Subcutaneous abdominal adipose tissue (tissue), 5 donors: Measurements from ENCODE around the gene ORC6.
A peak's percentile ranks its signal among the peaks of the same experiment; 100 is the strongest.
"Not testable (repeated sequence)": the region's sequence is repeated elsewhere in the genome, so short reads cannot be mapped to it uniquely, and the experiment has no call there.

Experiments used
- H3K27ac ChIP-seq: one replicate; pipeline ENCODE4 v1.7.0; 2013; ENCODE audit warnings: low read depth, mild to moderate bottlenecking, inconsistent platforms, low read length, moderate library complexity
- H3K27me3 ChIP-seq, 5 donors: one replicate each; pipeline ENCODE4 v1.7.0; 2013; ENCODE audit warnings: low read length in 5 of 5, inconsistent platforms in 1 of 5; ENCODE audit not compliant: control insufficient read depth in 5 of 5, insufficient read depth in 4 of 5
- H3K36me3 ChIP-seq, 5 donors: one replicate each; pipeline ENCODE4 v1.7.0; 2013; ENCODE audit warnings: low read length in 5 of 5; ENCODE audit not compliant: control insufficient read depth in 5 of 5, insufficient read depth in 5 of 5
- H3K4me1 ChIP-seq, 5 donors: one replicate each; pipeline ENCODE4 v1.7.0; 2013; ENCODE audit warnings: low read length in 5 of 5, mild to moderate bottlenecking in 3 of 5, moderate library complexity in 1 of 5; ENCODE audit not compliant: control insufficient read depth in 5 of 5, insufficient read depth in 5 of 5
- H3K4me3 ChIP-seq, 5 donors: one replicate each; pipeline ENCODE4 v1.7.0; 2013; ENCODE audit warnings: low read length in 5 of 5, low read depth in 1 of 5
- H3K9ac ChIP-seq, 5 donors: one replicate each; pipeline ENCODE4 v1.7.0; 2013; ENCODE audit warnings: low read length in 5 of 5, mild to moderate bottlenecking in 4 of 5, moderate library complexity in 3 of 5
- H3K9me3 ChIP-seq, 5 donors: one replicate each; pipeline ENCODE4 v1.7.0; 2013; ENCODE audit warnings: low read length in 5 of 5; ENCODE audit not compliant: control insufficient read depth in 5 of 5
- donor health status: healthy.
- donor health status: healthy.
- donor health status: healthy.
- donor health status: healthy.
- donor health status: healthy.

The ORC6 gene

GRCh38 chr16:46681867-46682266 is 7.6 kb upstream of the ORC6 start:
- H3K27me3 ChIP-seq, H3K9ac ChIP-seq, H3K4me3 ChIP-seq, H3K4me1 ChIP-seq, H3K9me3 ChIP-seq, H3K27ac ChIP-seq: not testable (repeated sequence)
- peaks cover 19 to 30% (median 24%) of the 10 kb centered on the region in 5 donors for H3K36me3 ChIP-seq

GRCh38 chr16:46686815-46687473 is 2.5 kb upstream of the ORC6 start:
- peak overlapping the region in 2 of 5 donors; percentile 37 to 87 for H3K9ac ChIP-seq
- no peaks in the 10 kb centered on the region for H3K9me3 ChIP-seq
- peaks cover 0 to 4% (median 0%) of the 10 kb centered on the region in 5 donors for H3K36me3 ChIP-seq
- H3K4me1 ChIP-seq: peaks cover 0 to 35% (median 30%) of the 10 kb centered on the region in 5 donors
- no peaks in the 10 kb centered on the region for H3K27me3 ChIP-seq
- peak overlapping the region; percentile 30 to 97 (median 89) for H3K4me3 ChIP-seq
- H3K27ac ChIP-seq: no peak overlapping the region

GRCh38 chr16:46687486-46687885 is 2.0 kb upstream of the ORC6 start:
- peak overlapping the region in 4 of 5 donors; percentile 37 to 94 (median 89) for H3K9ac ChIP-seq
- peak overlapping the region; percentile 30 to 97 (median 89) for H3K4me3 ChIP-seq
- no peaks in the 10 kb centered on the region for H3K36me3 ChIP-seq
- no peaks in the 10 kb centered on the region for H3K9me3 ChIP-seq
- H3K27me3 ChIP-seq: no peaks in the 10 kb centered on the region
- H3K4me1 ChIP-seq: peaks cover 0 to 35% (median 30%) of the 10 kb centered on the region in 5 donors
- H3K27ac ChIP-seq: no peak overlapping the region

- peak overlapping the region; percentile 88 to 99 (median 95) for H3K4me3 ChIP-seq
- peak overlapping the region; percentile 51 to 94 (median 91) for H3K9ac ChIP-seq
- peaks cover 0 to 35% (median 30%) of the 10 kb centered on the region in 5 donors for H3K4me1 ChIP-seq
These were observed 1.3 kb upstream of the ORC6 start for GRCh38 chr16:46688101-46688653.

GRCh38 chr16:46688654-46689364 is 650 bp upstream of the ORC6 start, which contains the start of gene VPS35:
Gene VPS35, minus strand, starts transcription at chr16:46689178. Its CDS starts 45 bp downstream, at chr16:46689133.
- Histone ChIP-seq H3K27me3 (no peaks in the 10 kb centered on the region), H3K27ac (peak within 1 kb of the TSS; percentile 91), H3K4me3 (peak within 1 kb of the TSS; percentile 88 to 99 (median 95)), H3K9ac (peak within 1 kb of the TSS; percentile 51 to 94 (median 91)), H3K9me3 (no peaks in the 10 kb centered on the region), H3K4me1 (peaks cover 0 to 35% (median 30%) of the 10 kb centered on the region in 5 donors), H3K36me3 (no peaks in the 10 kb centered on the region)

More at GRCh38 chr16:46688101-46688653, 1.3 kb upstream of the ORC6 start:
- Histone ChIP-seq H3K27me3 (no peaks in the 10 kb centered on the region), H3K36me3 (no peaks in the 10 kb centered on the region), H3K9me3 (no peaks in the 10 kb centered on the region), H3K27ac (peak overlapping the region; percentile 91)

- H3K36me3 ChIP-seq: no peaks in the 10 kb centered on the region
- H3K4me3 ChIP-seq: peak overlapping the region; percentile 87 to 99 (median 95)
- peaks cover 0 to 35% (median 28%) of the 10 kb centered on the region in 5 donors for H3K4me1 ChIP-seq
- H3K27me3 ChIP-seq: no peaks in the 10 kb centered on the region
- H3K27ac ChIP-seq: peak overlapping the region; percentile 91
- H3K9me3 ChIP-seq: no peaks in the 10 kb centered on the region
- H3K9ac ChIP-seq: peak overlapping the region in 4 of 5 donors; percentile 72 to 94 (median 91)
These were observed 1.1 kb downstream of the ORC6 start for GRCh38 chr16:46690281-46691178.

GRCh38 chr16:46691726-46692125 is 2.3 kb downstream of the ORC6 start:
- Histone ChIP-seq H3K9ac (no peak overlapping the region), H3K27ac (no peak overlapping the region), H3K9me3 (no peaks in the 10 kb centered on the region), H3K36me3 (no peaks in the 10 kb centered on the region), H3K4me3 (no peak overlapping the region), H3K4me1 (peaks cover 0 to 32% (median 28%) of the 10 kb centered on the region in 5 donors), H3K27me3 (no peaks in the 10 kb centered on the region)

GRCh38 chr16:46693598-46693997 is 4.1 kb downstream of the ORC6 start:
- Histone ChIP-seq H3K9ac (no peak overlapping the region), H3K27ac (no peak overlapping the region), H3K27me3 (no peaks in the 10 kb centered on the region), H3K9me3 (no peaks in the 10 kb centered on the region), H3K36me3 (no peaks in the 10 kb centered on the region), H3K4me1 (peaks cover 0 to 13% (median 10%) of the 10 kb centered on the region in 5 donors), H3K4me3 (no peak overlapping the region)

- no peak overlapping the region for H3K9ac ChIP-seq
- H3K27ac ChIP-seq: no peak overlapping the region
- H3K9me3 ChIP-seq: no peaks in the 10 kb centered on the region
- no peaks in the 10 kb centered on the region for H3K36me3 ChIP-seq
- no peak overlapping the region for H3K4me3 ChIP-seq
- H3K27me3 ChIP-seq: no peaks in the 10 kb centered on the region
- no peaks in the 10 kb centered on the region for H3K4me1 ChIP-seq
These were observed 6.5 kb downstream of the ORC6 start for GRCh38 chr16:46695937-46696336.
